Fibroblast of mammary gland (primary cell): Measurements from ENCODE around the gene DNAJC6.

Source experiments
- DNase-seq: peaks from one replicate; pipeline ENCODE4 v3.0.0-alpha.2; 2010; ENCODE audit warnings: low read depth
- H3K4me3 ChIP-seq: 2 replicates; pipeline ENCODE4 v1.5.1; 2011; ENCODE audit warnings: low read depth, mild to moderate bottlenecking, low read length, moderate library complexity; ENCODE audit not compliant: control insufficient read depth
- CTCF ChIP-seq: conservative IDR thresholded peaks from 2 replicates; pipeline ENCODE4 v1.5.1; 2011; ENCODE audit warnings: low read depth, low read length, inconsistent platforms; ENCODE audit not compliant: control insufficient read depth, insufficient read depth

DNAJC6 gene

GRCh38 chr1:65292861-65293593, 16.3 kb upstream of the DNAJC6 start:
- no peak for TF ChIP-seq CTCF
- DNase-seq, result no peak
- no peak overlapping the region for H3K4me3 ChIP-seq

- DNase-seq, result no peak
- H3K4me3 ChIP-seq, result no peak overlapping the region
- no peak for TF ChIP-seq CTCF
These were observed 11.6 kb upstream of the DNAJC6 start for GRCh38 chr1:65297706-65298105.

DNA sequence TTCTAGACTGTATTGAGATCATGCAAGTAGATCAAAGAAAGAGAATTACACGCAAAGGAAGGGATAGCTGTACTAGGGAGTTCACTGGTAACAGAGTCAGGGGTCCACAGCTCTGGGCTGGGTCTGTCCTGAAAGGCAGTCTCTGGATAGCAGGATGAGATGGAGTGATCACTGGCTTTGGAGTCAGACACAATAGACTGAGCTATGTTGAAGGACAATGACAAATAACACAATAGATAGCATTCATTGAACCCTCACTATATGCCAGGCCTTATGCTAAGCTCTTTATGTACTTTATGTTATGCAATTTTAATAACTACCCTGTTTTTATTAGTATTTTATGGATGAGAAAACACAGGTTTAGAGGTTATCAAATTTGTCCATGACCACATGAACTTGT, 10.0 kb upstream of the DNAJC6 start:
- TF ChIP-seq CTCF, result no peak
- DNase-seq, result no peak
- no peak overlapping the region for H3K4me3 ChIP-seq

- TF ChIP-seq CTCF, result no peak
- H3K4me3 ChIP-seq, result no peak overlapping the region
- DNase-seq, result no peak
These were observed 501 bp upstream of the DNAJC6 start for GRCh38 chr1:65308781-65309303.

DNA sequence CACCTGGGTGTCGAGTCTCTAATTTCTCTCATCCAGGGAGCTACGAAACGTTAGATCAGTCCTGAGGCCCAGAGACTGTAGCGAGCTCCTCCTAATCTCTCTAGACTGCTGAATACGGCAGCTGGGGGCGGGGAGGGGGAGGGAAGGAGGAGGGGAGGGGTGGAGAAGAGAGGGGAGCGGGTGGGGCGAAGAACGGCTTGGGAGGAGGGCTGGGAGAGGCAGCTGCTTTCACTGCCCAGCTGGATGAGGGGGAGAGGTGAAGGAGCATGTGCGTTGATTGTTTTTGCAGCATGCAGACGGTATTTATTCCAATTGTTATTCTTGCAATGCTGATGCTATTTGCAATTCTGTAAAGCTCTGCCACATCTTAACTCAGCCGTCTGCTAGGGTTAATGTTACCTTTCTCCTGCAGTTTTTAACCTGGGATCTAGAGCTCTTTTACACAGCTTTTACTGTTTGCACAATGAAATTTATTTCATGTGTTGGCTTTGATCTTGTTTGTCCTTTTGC, 790 bp downstream of the DNAJC6 start:
- DNase-seq, result no peak
- no peak overlapping the region for H3K4me3 ChIP-seq
- TF ChIP-seq CTCF, result no peak

- no peak overlapping the region for H3K4me3 ChIP-seq
- no peak for DNase-seq
- TF ChIP-seq CTCF, result no peak
These were observed 2.4 kb downstream of the DNAJC6 start for GRCh38 chr1:65311760-65312159.

- no peak for TF ChIP-seq CTCF
- no peak for DNase-seq
- no peak overlapping the region for H3K4me3 ChIP-seq
These were observed 6.9 kb downstream of the DNAJC6 start for GRCh38 chr1:65316233-65316632.
